ENCODE results near the gene XKR8. TPM values are rescaled to one million over a fixed set of nuclear protein-coding genes. Genes with fewer than 3 reads are reported as not detected.

The XKR8 gene
- polyA plus RNA-seq, 3 donors = 12.3 to 36.7 (median 25.9) TPM

GRCh38 chr1:27949027-27949426 is 10.7 kb upstream of the XKR8 start:
- Histone ChIP-seq H3K79me2 (ENCODE audit: insufficient read depth, low read length) (no peaks in the 10 kb centered on the region), H3K36me3 (replicated peaks in 1 of 2; ENCODE audit: control insufficient read depth in 1 of 2, insufficient read depth in 2 of 2, low read length in 2 of 2) (no peaks in the 10 kb centered on the region), H3K4me1 (ENCODE audit: control insufficient read depth in 1 of 2, insufficient read depth in 2 of 2, low read length in 2 of 2) (peaks cover 18 to 23% of the 10 kb centered on the region in 2 donors), H4K20me1 (ENCODE audit: insufficient read depth, low read length) (no peaks in the 10 kb centered on the region), H3K9ac (ENCODE audit: insufficient read depth, low read length, poor library complexity, severe bottlenecking) (no peak overlapping the region), H3K4me3 (replicated peaks in 1 of 3; ENCODE audit: low read depth in 2 of 3, low read length in 3 of 3) (no peak overlapping the region), H2AFZ (ENCODE audit: insufficient read depth, low read depth, low read length, poor library complexity, severe bottlenecking) (no peak overlapping the region), H3K27me3 (ENCODE audit: control insufficient read depth in 2 of 2, insufficient read depth in 2 of 2, low read length in 2 of 2) (no peaks in the 10 kb centered on the region), H3K27ac (ENCODE audit: low read depth in 1 of 2, low read length in 2 of 2) (no peak overlapping the region), H3K4me2 (replicated peaks; ENCODE audit: extremely low read depth, low read length, poor library complexity, severe bottlenecking) (no peak overlapping the region), H3K9me3 (replicated peaks in 1 of 2; ENCODE audit: control insufficient read depth in 1 of 2, insufficient read depth in 1 of 2, low read length in 2 of 2) (no peaks in the 10 kb centered on the region)
- 98% methylated on average over 7 of the region's 8 CpGs for WGBS (ENCODE audit: insufficient coverage)
- Mint-ChIP-seq H3K4me1 (peaks cover 19% of the 10 kb centered on the region), H3K4me3 (no peak overlapping the region), H3K36me3 (no peaks in the 10 kb centered on the region), H3K9me3 (no peaks in the 10 kb centered on the region), H3K27me3 (ENCODE audit: low read depth in 3 of 3) (peaks cover 0 to 3% (median 2%) of the 10 kb centered on the region in 3 donors), H3K27ac (no peak overlapping the region)
- DNase-seq = no peak
- TF ChIP-seq CTCF (IDR thresholded peaks at IDR 0.05) = no peak
- intact Hi-C loops (cut with micrococcal nuclease) = no loop called here

- no peak overlapping the region for H3K27ac Mint-ChIP-seq
- no peak overlapping the region for H3K4me3 Mint-ChIP-seq
- Histone ChIP-seq H3K9me3 (replicated peaks in 1 of 2; ENCODE audit: control insufficient read depth in 1 of 2, insufficient read depth in 1 of 2, low read length in 2 of 2) (no peaks in the 10 kb centered on the region), H4K20me1 (ENCODE audit: insufficient read depth, low read length) (no peaks in the 10 kb centered on the region), H3K36me3 (replicated peaks in 1 of 2; ENCODE audit: control insufficient read depth in 1 of 2, insufficient read depth in 2 of 2, low read length in 2 of 2) (no peaks in the 10 kb centered on the region), H3K27me3 (ENCODE audit: control insufficient read depth in 2 of 2, insufficient read depth in 2 of 2, low read length in 2 of 2) (no peaks in the 10 kb centered on the region), H3K79me2 (ENCODE audit: insufficient read depth, low read length) (no peaks in the 10 kb centered on the region), H3K4me1 (ENCODE audit: control insufficient read depth in 1 of 2, insufficient read depth in 2 of 2, low read length in 2 of 2) (no peaks in the 10 kb centered on the region), H3K27ac (ENCODE audit: low read depth in 1 of 2, low read length in 2 of 2) (no peak overlapping the region), H3K4me2 (replicated peaks; ENCODE audit: extremely low read depth, low read length, poor library complexity, severe bottlenecking) (no peak overlapping the region), H2AFZ (ENCODE audit: insufficient read depth, low read depth, low read length, poor library complexity, severe bottlenecking) (no peak overlapping the region), H3K9ac (ENCODE audit: insufficient read depth, low read length, poor library complexity, severe bottlenecking) (no peak overlapping the region), H3K4me3 (replicated peaks in 1 of 3; ENCODE audit: low read depth in 2 of 3, low read length in 3 of 3) (no peak overlapping the region)
- TF ChIP-seq CTCF (IDR thresholded peaks at IDR 0.05) = no peak
- WGBS (ENCODE audit: insufficient coverage) = 14% methylated on average over 1 of the region's 3 CpGs
- intact Hi-C loops (cut with micrococcal nuclease) = no loop called here
- no peaks in the 10 kb centered on the region for H3K36me3 Mint-ChIP-seq
- H3K9me3 Mint-ChIP-seq = peaks cover 0 to 3% (median 0%) of the 10 kb centered on the region in 7 donors
- no peak for DNase-seq
- peaks cover 4% of the 10 kb centered on the region for H3K4me1 Mint-ChIP-seq
- peaks cover 0 to 3% (median 2%) of the 10 kb centered on the region in 3 donors for H3K27me3 Mint-ChIP-seq (ENCODE audit: low read depth in 3 of 3)
Measured at GRCh38 chr1:27951396-27951795, 8.4 kb upstream of the XKR8 start.
